Activated naive CD8-positive, alpha-beta T cell treated with anti-CD3 and anti-CD28 coated beads, Interleukin-2, amount 10 ng/mL, durations not matched to agents 7 days and 5 days (primary cell): ENCODE data around the gene CACNA1C. TPM values are rescaled to one million over a fixed set of nuclear protein-coding genes. Genes with fewer than 3 reads are reported as not detected.

ENCODE experiments used
- ATAC-seq: fragments of 150-1000 bp; cut with Tn5 transposase; one replicate; pipeline ENCODE4 v1.10.0; 2021; ENCODE audit warnings: low read depth, moderate library complexity
- POLR2A ChIA-PET: fragments of 350-600 bp; sonication (Branson Sonifier 250); formaldehyde crosslinking; loops from one replicate; lab custom pipeline; 2021; ENCODE audit warnings: antibody characterized with exemption; lab: Charles Lee
- DNase-seq: peaks from one replicate; pipeline ENCODE4 v3.0.0; 2021
- H3K27ac Mint-ChIP-seq: one replicate; pipeline ENCODE4 v1.8.0; 2022; ENCODE audit warnings: mild to moderate bottlenecking, mixed read lengths
- H3K27me3 Mint-ChIP-seq: one replicate; pipeline ENCODE4 v1.8.0; 2022; ENCODE audit warnings: mild to moderate bottlenecking, moderate library complexity, mixed read lengths
- H3K36me3 Mint-ChIP-seq: one replicate; pipeline ENCODE4 v1.8.0; 2021; ENCODE audit warnings: mild to moderate bottlenecking, mixed read lengths
- H3K4me1 Mint-ChIP-seq: one replicate; pipeline ENCODE4 v1.8.0; 2021; ENCODE audit warnings: mixed read lengths
- H3K4me3 Mint-ChIP-seq: one replicate; pipeline ENCODE4 v1.8.0; 2022; ENCODE audit warnings: mild to moderate bottlenecking, moderate library complexity, mixed read lengths
- H3K9me3 Mint-ChIP-seq: one replicate; pipeline ENCODE4 v1.8.0; 2021; ENCODE audit warnings: mixed read lengths
- total RNA-seq, 2 experiments: library from RNA; stranded (reverse); gene quantifications; one replicate each; pipeline ENCODE4 v1.2.3, GENCODE V29; 2021

The CACNA1C gene
- total RNA-seq, 2 experiments from 2014 or later, result 0.11 to 0.14 TPM

DNA sequence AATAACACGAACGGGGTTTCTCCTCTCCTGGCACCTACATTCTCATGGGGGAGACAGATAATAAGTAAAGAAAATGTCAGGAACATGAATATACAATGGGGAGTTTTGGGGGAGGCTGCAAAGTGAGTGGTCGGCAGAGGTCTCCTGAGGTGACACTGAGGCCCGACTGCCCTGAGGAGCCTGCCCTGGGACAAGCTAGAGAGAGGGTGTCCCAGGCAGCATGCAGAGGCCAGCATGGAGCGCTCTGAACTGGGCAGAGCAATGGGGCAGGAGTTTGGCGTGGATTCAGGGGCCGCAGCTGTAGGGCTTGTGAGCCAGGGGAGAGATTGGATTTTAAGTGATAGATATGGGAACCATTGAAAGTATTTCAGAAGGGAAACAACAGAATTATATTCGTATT is 320.5 kb downstream of the CACNA1C start:
- H3K9me3 Mint-ChIP-seq, result no peaks in the 10 kb centered on the region
- no peak overlapping the region for H3K4me3 Mint-ChIP-seq
- H3K36me3 Mint-ChIP-seq, result no peaks in the 10 kb centered on the region
- ATAC-seq, result no peak
- H3K27me3 Mint-ChIP-seq, result peaks cover 10% of the 10 kb centered on the region
- DNase-seq, result no peak
- H3K27ac Mint-ChIP-seq, result no peak overlapping the region
- H3K4me1 Mint-ChIP-seq, result no peaks in the 10 kb centered on the region
- POLR2A ChIA-PET, result no interaction called here

GRCh38 chr12:2374092-2374906 is 321.5 kb downstream of the CACNA1C start:
- H3K4me1 Mint-ChIP-seq, result peaks cover 5% of the 10 kb centered on the region
- H3K4me3 Mint-ChIP-seq, result no peak overlapping the region
- no peak for DNase-seq
- H3K27me3 Mint-ChIP-seq, result peaks cover 9% of the 10 kb centered on the region
- H3K9me3 Mint-ChIP-seq, result no peaks in the 10 kb centered on the region
- POLR2A ChIA-PET, result no interaction called here
- no peak for ATAC-seq
- H3K27ac Mint-ChIP-seq, result no peak overlapping the region
- H3K36me3 Mint-ChIP-seq, result no peaks in the 10 kb centered on the region

DNA sequence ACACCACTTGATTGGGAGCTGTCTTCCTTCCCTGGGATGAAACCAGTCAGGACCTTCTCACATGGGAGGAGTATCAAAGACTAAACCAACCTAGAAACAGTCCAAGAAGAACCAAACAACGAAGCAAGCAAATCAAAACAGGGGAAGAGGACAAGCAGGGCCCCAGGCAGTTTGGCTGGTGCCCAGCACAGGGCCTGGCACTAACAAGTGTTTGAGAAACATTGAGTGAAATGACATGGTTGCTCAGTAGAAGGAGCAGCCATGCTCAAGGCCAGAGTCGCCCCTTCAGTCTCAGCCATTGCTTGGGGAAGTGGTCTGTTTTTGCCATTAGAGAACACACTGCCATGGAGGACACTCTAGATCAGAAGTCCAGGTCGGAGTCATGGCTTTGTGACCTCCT is 323.1 kb downstream of the CACNA1C start:
- no peaks in the 10 kb centered on the region for H3K36me3 Mint-ChIP-seq
- POLR2A ChIA-PET, result no interaction called here
- H3K4me3 Mint-ChIP-seq, result no peak overlapping the region
- no peak for DNase-seq
- no peaks in the 10 kb centered on the region for H3K9me3 Mint-ChIP-seq
- ATAC-seq, result no peak
- no peak overlapping the region for H3K27ac Mint-ChIP-seq
- H3K4me1 Mint-ChIP-seq, result peaks cover 5% of the 10 kb centered on the region
- H3K27me3 Mint-ChIP-seq, result peaks cover 5% of the 10 kb centered on the region

DNA sequence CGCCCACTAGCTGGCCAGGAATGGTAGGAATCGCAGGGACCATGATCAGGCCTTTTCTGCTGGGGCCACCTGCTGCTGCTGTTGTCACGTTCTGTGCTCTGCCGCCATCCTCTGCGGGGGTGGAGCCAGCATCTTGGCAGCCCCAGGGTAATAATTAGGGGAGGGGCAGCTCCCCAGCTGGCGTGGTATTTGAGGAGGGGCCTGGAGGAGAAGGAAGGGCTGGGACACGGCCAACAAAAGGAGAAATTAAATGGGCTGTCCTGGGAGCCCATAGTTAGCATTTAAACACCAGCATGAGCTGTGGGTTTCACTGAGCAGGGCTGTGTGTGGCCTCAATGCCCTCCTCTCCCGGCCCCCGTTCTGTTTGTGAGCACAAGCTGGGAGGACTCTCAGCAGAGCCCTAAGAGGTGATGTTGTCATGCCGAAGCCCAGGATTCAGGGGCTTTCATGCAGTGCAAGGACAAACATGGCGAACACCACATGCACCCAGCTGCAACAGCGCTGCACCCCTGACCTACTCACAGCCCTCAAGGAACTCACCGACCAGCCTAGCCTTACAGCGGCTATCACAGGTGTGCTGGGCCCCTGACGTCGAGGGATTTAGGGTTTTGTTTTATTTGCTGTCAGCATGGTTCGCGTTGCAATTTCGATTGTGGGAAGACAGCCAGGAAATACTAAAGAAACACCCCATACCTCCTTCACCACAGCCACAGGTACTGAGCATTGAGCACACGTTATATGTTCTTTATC is 324.3 kb downstream of the CACNA1C start:
- ATAC-seq, result no peak
- H3K27me3 Mint-ChIP-seq, result peaks cover 5% of the 10 kb centered on the region
- no peak overlapping the region for H3K4me3 Mint-ChIP-seq
- DNase-seq, result no peak
- POLR2A ChIA-PET, result no interaction called here
- H3K4me1 Mint-ChIP-seq, result peaks cover 5% of the 10 kb centered on the region
- no peaks in the 10 kb centered on the region for H3K36me3 Mint-ChIP-seq
- H3K9me3 Mint-ChIP-seq, result no peaks in the 10 kb centered on the region
- no peak overlapping the region for H3K27ac Mint-ChIP-seq

DNA sequence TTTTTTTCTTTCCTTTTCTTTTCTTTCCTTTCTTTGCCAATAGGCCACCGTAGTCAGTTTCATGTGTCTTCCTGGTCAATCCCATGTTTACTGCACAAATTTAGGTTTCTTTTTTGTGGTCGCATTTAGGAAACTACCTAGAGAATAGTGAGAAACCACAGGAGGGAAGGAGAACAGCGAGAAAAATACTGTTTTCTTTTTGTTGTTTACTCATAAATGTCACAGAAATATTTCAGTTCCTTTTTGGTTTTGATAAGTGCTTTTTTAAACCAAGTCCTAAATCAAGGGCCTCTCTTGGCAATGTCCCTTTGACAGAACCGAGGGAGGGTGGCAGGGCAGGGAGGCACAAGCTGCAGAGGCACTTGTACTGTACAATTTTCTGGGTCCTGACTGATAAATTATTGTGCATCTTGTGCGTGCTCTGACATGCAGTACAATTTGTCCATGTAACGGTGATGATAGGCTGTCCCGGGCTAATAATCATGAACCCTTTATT is 326.1 kb downstream of the CACNA1C start:
- Mint-ChIP-seq H3K4me3 (no peak overlapping the region), H3K9me3 (no peaks in the 10 kb centered on the region)
- POLR2A ChIA-PET, result no interaction called here

GRCh38 chr12:2380946-2381345 is 328.2 kb downstream of the CACNA1C start:
- H3K36me3 Mint-ChIP-seq, result no peaks in the 10 kb centered on the region
- DNase-seq (no peak), ATAC-seq (no peak)
- peaks cover 5% of the 10 kb centered on the region for H3K4me1 Mint-ChIP-seq
- no peaks in the 10 kb centered on the region for H3K9me3 Mint-ChIP-seq
- H3K4me3 Mint-ChIP-seq, result no peak overlapping the region
- POLR2A ChIA-PET, result no interaction called here
- H3K27ac Mint-ChIP-seq, result no peak overlapping the region
- H3K27me3 Mint-ChIP-seq, result peaks cover 9% of the 10 kb centered on the region

More for the DNA sequence above, 326.1 kb downstream of the CACNA1C start:
- ATAC-seq, result no peak
- H3K4me1 Mint-ChIP-seq, result peaks cover 5% of the 10 kb centered on the region
- DNase-seq, result no peak
- H3K27me3 Mint-ChIP-seq, result peaks cover 5% of the 10 kb centered on the region
- no peaks in the 10 kb centered on the region for H3K36me3 Mint-ChIP-seq
- H3K27ac Mint-ChIP-seq, result peak overlapping the region; percentile 40

- Mint-ChIP-seq H3K36me3 (no peaks in the 10 kb centered on the region), H3K4me3 (no peak overlapping the region), H3K27ac (no peak overlapping the region), H3K4me1 (peaks cover 5% of the 10 kb centered on the region), H3K27me3 (peaks cover 9% of the 10 kb centered on the region), H3K9me3 (no peaks in the 10 kb centered on the region)
- POLR2A ChIA-PET, result no interaction called here
- no peak for ATAC-seq
- no peak for DNase-seq
Measured at GRCh38 chr12:2382370-2383155, 329.8 kb downstream of the CACNA1C start.

DNA sequence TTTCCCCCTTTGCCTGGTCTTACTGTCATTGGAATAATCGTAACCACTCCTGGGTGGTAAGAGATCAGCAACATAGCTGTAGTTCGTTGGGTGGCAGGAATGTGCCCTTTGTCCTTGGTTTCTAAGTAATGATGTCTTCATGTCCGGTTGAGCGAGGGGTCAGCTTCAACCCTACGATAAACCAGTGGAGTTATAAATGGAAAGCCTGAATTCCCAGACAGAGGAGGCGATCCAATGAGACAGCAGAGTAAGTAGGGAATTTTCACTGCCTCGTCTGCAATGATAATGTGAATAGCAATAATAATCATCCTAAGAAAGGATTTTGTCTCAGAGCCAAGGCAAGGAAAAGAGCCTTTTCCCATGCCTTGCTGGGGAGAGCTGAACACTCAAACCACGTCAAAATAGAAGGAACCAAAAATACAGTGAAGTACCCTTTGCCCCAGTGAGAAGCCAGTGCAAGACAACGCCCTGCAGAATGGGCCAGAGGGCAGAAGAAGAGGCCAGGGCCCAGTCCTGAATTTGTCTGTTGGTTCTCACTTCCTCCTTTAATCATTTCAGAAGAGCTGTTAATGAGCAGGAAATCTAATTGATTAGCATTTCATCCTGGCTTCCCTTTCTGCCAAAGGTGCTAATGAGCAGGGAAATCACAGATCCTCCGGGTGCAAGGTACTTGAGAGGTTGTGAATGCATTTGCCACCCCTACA is 330.7 kb downstream of the CACNA1C start:
- no peak for ATAC-seq
- POLR2A ChIA-PET, result no interaction called here
- H3K4me1 Mint-ChIP-seq, result peaks cover 5% of the 10 kb centered on the region
- H3K27me3 Mint-ChIP-seq, result peaks cover 7% of the 10 kb centered on the region
- DNase-seq, result no peak
- H3K27ac Mint-ChIP-seq, result no peak overlapping the region
- H3K9me3 Mint-ChIP-seq, result no peaks in the 10 kb centered on the region
- no peak overlapping the region for H3K4me3 Mint-ChIP-seq
- H3K36me3 Mint-ChIP-seq, result no peaks in the 10 kb centered on the region

DNA sequence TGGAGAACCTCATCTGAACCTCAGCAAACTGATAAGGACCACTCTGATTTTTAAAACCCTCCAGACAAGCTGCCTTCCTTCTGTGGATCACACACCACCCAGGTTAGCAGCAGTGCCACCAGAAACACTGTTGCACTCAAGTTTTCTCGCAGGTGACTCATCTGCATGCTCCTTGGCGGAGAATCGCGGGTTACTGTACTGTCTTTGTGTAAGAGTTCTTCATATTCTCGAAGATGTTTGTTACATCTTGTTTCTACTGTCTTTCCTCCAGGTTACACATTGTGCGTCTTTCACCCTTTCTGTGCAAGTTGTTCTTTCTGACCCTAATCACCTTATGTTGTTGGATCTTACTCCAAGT is 331.2 kb downstream of the CACNA1C start:
- H3K4me1 Mint-ChIP-seq, result peaks cover under 1% of the 10 kb centered on the region

GRCh38 chr12:2384533-2385351 is 332.0 kb downstream of the CACNA1C start:
- Mint-ChIP-seq H3K4me1 (no peaks in the 10 kb centered on the region), H3K4me3 (no peak overlapping the region), H3K9me3 (no peaks in the 10 kb centered on the region), H3K27ac (no peak overlapping the region), H3K36me3 (no peaks in the 10 kb centered on the region), H3K27me3 (peaks cover 4% of the 10 kb centered on the region)
- ATAC-seq (no peak), DNase-seq (no peak)
- POLR2A ChIA-PET, result no interaction called here

More for the DNA sequence above, 331.2 kb downstream of the CACNA1C start:
- Mint-ChIP-seq H3K27ac (no peak overlapping the region), H3K4me3 (no peak overlapping the region), H3K27me3 (peaks cover 4% of the 10 kb centered on the region), H3K9me3 (no peaks in the 10 kb centered on the region), H3K36me3 (no peaks in the 10 kb centered on the region)
- POLR2A ChIA-PET, result no interaction called here
- DNase-seq, result no peak
- no peak for ATAC-seq

- no peak overlapping the region for H3K27ac Mint-ChIP-seq
- H3K36me3 Mint-ChIP-seq, result no peaks in the 10 kb centered on the region
- H3K4me1 Mint-ChIP-seq, result no peaks in the 10 kb centered on the region
- H3K4me3 Mint-ChIP-seq, result no peak overlapping the region
- POLR2A ChIA-PET, result no interaction called here
- no peaks in the 10 kb centered on the region for H3K9me3 Mint-ChIP-seq
- peaks cover 4% of the 10 kb centered on the region for H3K27me3 Mint-ChIP-seq
- ATAC-seq, result no peak
- DNase-seq, result no peak
Measured at GRCh38 chr12:2385529-2385928, 332.7 kb downstream of the CACNA1C start.

DNA sequence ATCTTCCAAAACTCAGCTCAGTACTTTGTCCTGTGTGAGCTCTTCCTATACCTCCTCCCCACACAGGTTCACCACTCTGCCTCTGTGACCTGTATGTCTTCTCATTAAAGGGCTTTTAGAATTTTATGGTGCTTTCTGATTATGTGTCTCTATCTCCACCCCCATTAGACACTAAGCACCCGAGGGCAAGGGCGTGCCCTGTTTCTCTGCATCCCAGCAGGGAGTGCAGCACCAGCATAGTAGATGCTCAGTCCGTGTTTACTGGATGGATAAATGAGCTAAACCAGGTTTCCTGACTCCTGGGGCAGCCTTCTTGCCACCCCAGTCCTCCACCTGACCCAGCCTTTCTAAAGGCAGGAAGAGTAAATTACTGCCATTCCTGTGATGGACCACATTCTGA is 333.8 kb downstream of the CACNA1C start:
- no peaks in the 10 kb centered on the region for H3K36me3 Mint-ChIP-seq
- peaks cover 4% of the 10 kb centered on the region for H3K27me3 Mint-ChIP-seq
- no peak for DNase-seq
- no peak overlapping the region for H3K27ac Mint-ChIP-seq
- POLR2A ChIA-PET, result no interaction called here
- no peak overlapping the region for H3K4me3 Mint-ChIP-seq
- no peaks in the 10 kb centered on the region for H3K4me1 Mint-ChIP-seq
- no peak for ATAC-seq
- no peaks in the 10 kb centered on the region for H3K9me3 Mint-ChIP-seq
